IPS-20b (cell line): ENCODE data around the gene NECAB3.

Experiments used
- H3K27ac ChIP-seq: one replicate; pipeline ENCODE4 v1.5.1; 2013; ENCODE audit warnings: low read length
- H3K27me3 ChIP-seq: 2 replicates; pipeline ENCODE4 v1.6.1; 2013; ENCODE audit warnings: mild to moderate bottlenecking, low read length, inconsistent platforms; ENCODE audit not compliant: insufficient read depth
- H3K36me3 ChIP-seq: 2 replicates; pipeline ENCODE4 v1.6.1; 2013; ENCODE audit warnings: low read depth, mild to moderate bottlenecking, inconsistent platforms, low read length, moderate library complexity; ENCODE audit not compliant: insufficient read depth
- H3K4me1 ChIP-seq: 2 replicates; pipeline ENCODE4 v1.6.1; 2013; ENCODE audit warnings: mild to moderate bottlenecking, control low read depth, inconsistent platforms, low read length, moderate library complexity; ENCODE audit not compliant: insufficient read depth
- H3K4me3 ChIP-seq: 2 replicates; pipeline ENCODE4 v1.5.1; 2013; ENCODE audit warnings: mild to moderate bottlenecking, low read length, inconsistent platforms
- H3K9ac ChIP-seq: 2 replicates; pipeline ENCODE4 v1.6.1; 2013; ENCODE audit warnings: low read depth, mild to moderate bottlenecking, inconsistent platforms, low read length, moderate library complexity
- H3K9me3 ChIP-seq: 2 replicates; pipeline ENCODE4 v1.6.1; 2013; ENCODE audit warnings: mild to moderate bottlenecking, low read depth, low read length, inconsistent platforms; ENCODE audit not compliant: insufficient read depth

Gene NECAB3

DNA sequence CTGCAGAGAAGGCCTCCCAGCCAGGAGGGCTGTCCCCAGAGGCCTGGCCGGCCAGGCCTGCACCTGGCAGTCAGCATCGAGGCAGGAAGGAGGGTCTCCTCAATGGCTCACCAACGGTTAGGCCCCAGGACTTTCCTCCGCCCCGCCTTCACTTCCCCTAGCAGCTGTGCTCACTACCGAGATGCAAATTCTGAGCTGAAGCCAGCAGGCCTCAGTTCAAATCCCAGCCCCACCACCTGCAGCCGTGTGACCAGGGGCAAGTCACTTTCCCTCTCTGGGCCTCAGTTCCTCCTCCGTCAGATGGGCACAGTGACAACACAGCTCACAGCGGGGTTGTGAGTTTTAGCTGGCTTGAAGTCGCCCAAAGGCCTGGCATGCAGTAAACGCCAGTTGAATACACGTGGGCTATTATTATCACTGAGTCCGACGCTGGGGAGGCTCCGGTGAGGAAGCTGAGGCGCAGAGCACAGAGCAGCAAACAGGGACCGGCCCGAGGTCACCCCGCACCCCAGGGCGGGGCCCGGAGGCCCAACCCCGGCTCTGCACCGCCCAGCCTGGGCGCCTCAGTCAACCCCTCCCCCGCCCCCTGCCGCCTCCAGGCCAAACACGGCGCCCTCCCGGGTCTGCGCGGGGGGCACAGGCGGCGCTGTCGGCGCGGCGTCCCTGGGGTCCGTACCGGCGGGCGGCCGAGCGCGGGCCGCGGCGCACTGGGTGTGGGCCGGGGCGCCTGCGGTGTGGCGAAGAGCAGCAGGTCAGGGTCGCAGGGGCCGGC lies 11.3 kb upstream of the NECAB3 start:
- H3K27me3 ChIP-seq, result peaks cover 17% of the 10 kb centered on the region; the same call in 1 of the 2 replicates
- peak overlapping the region; percentile 5 for H3K27ac ChIP-seq
- H3K36me3 ChIP-seq, result peaks cover 8% of the 10 kb centered on the region; the same call in 1 of the 2 replicates
- H3K9me3 ChIP-seq, result no peaks in the 10 kb centered on the region
- peaks cover 6% of the 10 kb centered on the region; the same call in 1 of the 2 replicates for H3K4me1 ChIP-seq
- H3K4me3 ChIP-seq, result peak overlapping the region; percentile 94
- H3K9ac ChIP-seq, result peak overlapping the region; percentile 90

DNA sequence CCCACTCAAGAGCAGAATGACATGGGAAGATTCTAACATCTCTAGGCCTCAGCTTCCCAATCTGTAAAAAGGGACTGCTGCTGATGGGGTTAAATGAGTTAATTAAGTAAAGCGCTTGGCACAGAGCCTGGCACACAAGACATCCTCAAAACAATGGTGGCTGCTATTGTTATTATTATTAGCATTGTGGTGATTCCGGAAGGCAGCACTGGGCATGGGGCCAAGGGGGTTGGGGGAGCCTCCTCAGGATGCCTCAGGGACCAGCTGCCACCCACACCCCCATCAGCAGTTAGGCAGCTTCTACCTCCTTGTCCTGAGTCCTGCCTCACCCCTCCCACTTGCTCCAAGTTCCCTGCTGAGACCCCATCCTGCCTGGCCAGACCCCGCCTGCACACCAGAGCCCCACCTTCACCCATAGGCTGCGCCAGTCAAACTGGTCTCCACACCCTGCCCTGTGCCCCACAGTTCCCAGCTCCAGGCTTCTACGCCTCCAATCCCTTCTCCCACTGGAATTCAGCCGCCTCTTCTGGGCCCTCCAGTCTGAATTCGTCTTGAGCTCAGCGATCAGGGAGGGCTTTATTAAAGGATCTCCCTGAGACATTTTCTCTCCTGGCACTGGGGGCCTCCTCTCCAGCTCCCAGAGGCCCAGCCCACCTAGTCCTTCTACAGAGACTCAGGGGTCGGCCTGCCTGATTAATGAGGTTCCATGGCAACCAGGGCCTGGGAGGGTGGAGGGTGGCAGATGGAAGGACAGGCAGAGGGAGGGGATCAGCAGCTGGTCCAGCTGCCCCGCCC lies 10.5 kb upstream of the NECAB3 start:
- H3K9me3 ChIP-seq, result no peaks in the 10 kb centered on the region
- peak overlapping the region; percentile 90; the same call in 1 of the 2 replicates for H3K9ac ChIP-seq
- no peak overlapping the region for H3K27ac ChIP-seq
- H3K4me3 ChIP-seq, result peak overlapping the region; percentile 94
- H3K27me3 ChIP-seq, result peaks cover 13% of the 10 kb centered on the region; the same call in 1 of the 2 replicates
- peaks cover 6% of the 10 kb centered on the region; the same call in 1 of the 2 replicates for H3K4me1 ChIP-seq
- H3K36me3 ChIP-seq, result peaks cover 16% of the 10 kb centered on the region; the same call in 1 of the 2 replicates

DNA sequence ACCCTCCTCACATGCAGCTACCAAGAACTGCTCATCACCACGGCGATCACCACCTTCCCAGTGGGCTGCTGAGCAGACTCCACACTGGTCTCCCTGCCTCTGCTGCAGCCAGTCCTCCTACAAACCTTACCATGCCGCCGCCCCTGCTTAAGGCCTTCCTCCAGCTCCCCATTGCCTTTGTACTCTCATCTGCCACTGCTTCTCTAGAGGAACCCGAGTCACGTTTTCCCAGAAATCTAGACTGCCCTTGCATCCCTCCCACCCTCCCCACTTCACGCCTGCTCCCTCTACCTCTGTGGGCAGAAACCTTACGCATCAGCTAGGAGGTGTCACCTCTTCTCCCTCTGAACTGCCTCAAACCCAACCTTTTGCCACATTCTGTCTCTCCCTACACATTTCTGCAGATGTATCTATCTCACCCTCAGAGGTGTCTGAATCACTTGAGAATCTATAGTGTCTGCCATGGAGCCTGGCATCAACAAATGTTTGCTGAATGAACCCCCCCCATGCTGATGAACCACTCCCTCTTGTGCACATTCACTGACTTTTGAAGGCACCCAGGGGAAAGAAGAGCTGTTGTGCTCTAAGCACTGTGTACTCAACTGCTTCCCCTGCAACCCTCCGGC lies 7.6 kb upstream of the NECAB3 start:
- peaks cover 45% of the 10 kb centered on the region for H3K36me3 ChIP-seq

DNA sequence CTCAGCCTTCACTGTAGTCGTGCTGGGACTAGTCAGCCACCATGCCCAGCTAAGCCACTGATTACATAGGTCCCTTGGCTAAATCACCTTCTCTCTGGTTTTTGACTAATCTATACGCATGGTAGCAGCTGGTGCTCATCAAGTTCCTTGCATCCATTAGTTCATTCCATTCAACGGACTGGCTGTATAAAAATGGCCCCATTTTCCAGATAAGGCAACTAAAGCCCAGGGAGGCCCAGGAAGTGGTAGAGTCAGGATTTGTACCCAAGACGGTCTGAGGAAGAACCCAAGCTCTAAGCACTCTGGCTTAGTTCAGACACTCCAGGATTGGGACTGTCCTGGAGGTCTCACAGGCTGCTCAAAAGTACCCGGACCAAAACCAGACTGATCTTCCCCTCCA lies 7.1 kb upstream of the NECAB3 start:
- no peaks in the 10 kb centered on the region for H3K27me3 ChIP-seq
- peaks cover 50% of the 10 kb centered on the region for H3K36me3 ChIP-seq
- H3K4me3 ChIP-seq, result no peak overlapping the region
- no peak overlapping the region for H3K27ac ChIP-seq
- H3K9me3 ChIP-seq, result no peaks in the 10 kb centered on the region
- H3K9ac ChIP-seq, result no peak overlapping the region
- peaks cover 2% of the 10 kb centered on the region; the same call in 1 of the 2 replicates for H3K4me1 ChIP-seq

More for the DNA sequence above, 7.6 kb upstream of the NECAB3 start:
- Histone ChIP-seq H3K9ac (no peak overlapping the region), H3K27me3 (no peaks in the 10 kb centered on the region), H3K9me3 (no peaks in the 10 kb centered on the region), H3K27ac (no peak overlapping the region), H3K4me3 (no peak overlapping the region), H3K4me1 (peaks cover 4% of the 10 kb centered on the region; the same call in 1 of the 2 replicates)

DNA sequence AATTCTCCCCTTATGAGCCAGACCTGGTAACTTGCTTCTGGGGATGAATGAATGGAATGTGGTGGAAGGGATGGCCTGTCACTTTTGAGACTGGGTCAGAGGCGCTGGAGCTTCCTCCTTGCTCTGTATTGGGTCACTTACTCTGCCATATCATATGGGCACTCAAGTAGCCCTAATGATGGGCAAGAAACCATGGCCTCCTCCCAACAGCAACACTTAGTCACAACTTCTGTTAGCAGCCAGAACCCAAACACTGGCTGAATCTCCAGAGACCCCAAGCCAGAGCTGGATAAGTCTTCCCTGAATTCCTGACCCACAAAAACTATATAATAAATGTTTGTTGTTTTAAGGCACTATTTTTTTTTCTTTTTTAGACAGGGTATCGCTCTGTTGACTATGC lies 6.5 kb upstream of the NECAB3 start:
- no peaks in the 10 kb centered on the region for H3K9me3 ChIP-seq
- H3K4me3 ChIP-seq, result no peak overlapping the region
- no peak overlapping the region for H3K27ac ChIP-seq
- H3K4me1 ChIP-seq, result peaks cover 2% of the 10 kb centered on the region; the same call in 1 of the 2 replicates
- peaks cover 52% of the 10 kb centered on the region for H3K36me3 ChIP-seq
- no peaks in the 10 kb centered on the region for H3K27me3 ChIP-seq
- H3K9ac ChIP-seq, result no peak overlapping the region

DNA sequence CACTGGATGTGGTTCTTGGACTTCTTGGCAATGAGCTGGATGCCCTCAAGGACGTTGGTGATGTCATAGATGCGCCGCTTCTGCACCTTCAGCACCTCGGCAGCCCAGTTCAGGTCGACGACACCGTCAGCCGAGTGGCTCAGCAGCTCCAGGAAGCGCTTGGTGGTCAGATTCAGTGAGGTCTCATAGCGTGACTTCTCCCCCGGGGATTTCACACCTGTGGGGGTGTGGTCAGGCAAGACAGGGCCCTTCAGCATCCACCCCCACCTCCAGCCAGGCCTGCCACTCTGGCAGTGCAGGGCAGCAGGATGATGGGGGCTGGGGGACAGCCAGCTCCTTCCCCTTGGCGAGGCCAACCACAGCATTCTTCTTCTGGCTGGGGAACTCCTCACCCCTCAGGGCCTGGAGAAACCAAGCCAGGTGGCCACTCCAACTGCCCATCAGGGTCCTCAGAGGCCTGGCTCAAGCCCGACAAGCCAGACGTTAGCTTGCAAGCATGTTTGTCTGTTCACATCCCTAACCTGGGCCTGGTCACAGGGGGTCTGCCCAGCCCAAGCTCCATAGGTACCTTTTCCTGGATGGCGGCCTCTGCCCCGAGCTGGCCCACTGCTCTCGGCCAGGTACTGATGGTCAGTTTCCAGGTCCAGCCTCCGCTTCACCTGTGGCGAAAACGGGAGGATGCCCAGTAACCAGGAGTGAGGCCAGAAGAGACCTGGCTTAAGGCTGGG lies 5.7 kb upstream of the NECAB3 start:
- Histone ChIP-seq H3K4me1 (peaks cover 9% of the 10 kb centered on the region), H3K9ac (no peak overlapping the region), H3K9me3 (no peaks in the 10 kb centered on the region), H3K27me3 (no peaks in the 10 kb centered on the region), H3K27ac (no peak overlapping the region), H3K4me3 (no peak overlapping the region), H3K36me3 (peaks cover 52% of the 10 kb centered on the region)

DNA sequence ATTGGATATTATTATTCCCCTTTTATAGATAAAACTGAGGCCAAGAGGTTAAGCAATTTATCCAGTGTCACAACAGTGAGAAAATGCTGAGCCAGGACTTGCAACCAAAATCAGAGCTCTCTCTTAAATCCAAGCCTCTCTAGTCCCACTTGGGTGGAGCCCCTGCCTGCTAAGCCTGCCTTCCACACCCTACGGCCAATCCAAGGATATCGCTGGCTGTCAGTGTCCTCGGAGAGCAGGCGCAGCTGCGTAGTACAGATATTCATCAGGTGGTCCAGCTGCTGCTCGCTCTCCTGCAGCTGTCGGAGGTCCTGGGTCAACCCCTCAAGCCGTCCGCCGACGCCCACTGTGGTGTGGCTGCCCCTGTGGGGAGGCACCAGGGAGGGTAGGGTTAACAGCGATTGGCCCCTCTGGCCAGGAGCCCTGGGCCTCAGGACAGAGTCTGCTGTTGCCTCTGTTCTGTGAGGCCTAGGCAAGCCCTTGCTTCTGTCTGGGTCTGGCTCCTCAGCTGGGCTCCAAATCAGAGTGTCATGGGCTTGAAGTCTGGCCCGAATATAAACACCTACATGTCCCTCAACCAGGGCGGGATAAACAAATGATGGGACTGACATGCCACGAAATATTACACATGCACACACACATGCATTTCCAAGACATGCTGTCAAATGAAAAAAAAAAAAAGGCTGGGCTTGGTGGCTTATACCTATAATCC lies 3.9 kb upstream of the NECAB3 start:
- no peaks in the 10 kb centered on the region for H3K27me3 ChIP-seq
- H3K9me3 ChIP-seq, result no peaks in the 10 kb centered on the region
- no peak overlapping the region for H3K27ac ChIP-seq
- H3K36me3 ChIP-seq, result peaks cover 52% of the 10 kb centered on the region
- no peak overlapping the region for H3K9ac ChIP-seq
- H3K4me1 ChIP-seq, result peaks cover 14% of the 10 kb centered on the region
- H3K4me3 ChIP-seq, result no peak overlapping the region

DNA sequence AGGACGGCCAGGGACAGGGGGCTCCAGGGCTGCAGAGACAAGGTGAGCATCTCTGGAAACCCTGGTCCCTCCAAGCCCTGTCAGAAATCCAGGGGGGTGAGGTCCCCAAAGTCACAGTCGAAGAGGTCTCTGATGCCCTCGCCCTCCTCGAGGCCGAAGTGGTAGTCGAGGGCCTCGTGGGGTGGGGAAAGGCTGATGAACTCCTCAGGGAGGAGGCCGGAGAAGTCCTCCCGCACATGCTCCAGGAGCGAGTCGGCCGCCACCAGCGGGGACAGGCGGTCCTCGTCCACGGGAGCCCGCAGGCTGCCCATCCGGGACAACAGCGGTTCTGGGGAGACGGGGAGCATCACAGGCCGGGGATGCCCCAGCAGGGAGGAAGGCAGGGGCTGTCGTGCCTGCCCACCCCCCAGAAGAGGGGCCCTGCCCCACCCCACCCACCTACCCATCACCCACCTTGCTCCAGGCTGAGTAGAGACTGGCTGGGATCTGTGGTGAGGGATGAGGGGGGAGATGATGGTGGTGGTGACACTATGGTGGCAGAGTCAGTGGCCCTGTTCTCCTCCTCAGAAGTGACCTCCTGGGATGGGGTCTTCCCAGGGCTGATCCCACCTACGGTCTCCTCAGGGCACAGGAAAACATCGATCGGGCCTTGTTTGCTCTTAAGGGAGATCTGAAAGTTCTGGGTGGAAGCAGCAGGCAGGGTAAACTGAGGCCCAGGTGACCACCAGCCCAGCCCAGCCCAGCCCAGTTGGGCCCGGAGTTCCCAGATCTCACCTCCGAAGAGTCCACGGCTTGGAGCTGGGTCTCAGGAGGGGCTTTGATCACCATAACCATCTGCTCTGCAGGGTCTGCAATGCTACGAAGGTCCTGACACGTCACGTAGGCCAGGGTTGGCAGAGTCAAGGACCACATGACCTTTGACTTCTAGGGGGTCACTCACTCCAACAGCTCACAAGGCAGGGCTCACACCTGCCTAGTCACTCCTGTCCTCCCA lies 2.7 kb upstream of the NECAB3 start:
- H3K4me1 ChIP-seq, result peaks cover 17% of the 10 kb centered on the region
- H3K9ac ChIP-seq, result no peak overlapping the region
- no peak overlapping the region for H3K27ac ChIP-seq
- no peaks in the 10 kb centered on the region for H3K9me3 ChIP-seq
- no peak overlapping the region for H3K4me3 ChIP-seq
- no peaks in the 10 kb centered on the region for H3K27me3 ChIP-seq
- peaks cover 46% of the 10 kb centered on the region for H3K36me3 ChIP-seq

DNA sequence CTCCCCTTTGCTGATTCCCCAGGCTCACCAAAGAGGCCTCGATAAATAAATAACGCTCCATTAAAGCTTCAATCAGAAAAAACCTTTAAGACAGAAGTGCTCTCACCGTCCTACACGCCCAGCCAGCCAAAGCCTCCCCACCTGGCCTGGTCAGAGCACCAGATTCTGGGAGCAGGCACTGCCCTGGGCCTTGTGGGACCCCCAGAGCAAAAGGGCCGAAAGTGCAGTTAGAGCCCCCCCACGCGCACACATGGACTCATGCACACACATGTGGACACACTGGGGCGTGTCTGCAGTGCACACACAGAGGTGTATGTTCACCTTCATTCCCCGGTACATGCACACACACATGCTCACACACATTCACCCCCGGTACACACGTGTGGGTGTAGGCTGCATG lies 1.9 kb upstream of the NECAB3 start:
- H3K4me1 ChIP-seq, result peaks cover 17% of the 10 kb centered on the region
- H3K27me3 ChIP-seq, result no peaks in the 10 kb centered on the region
- no peak overlapping the region for H3K9ac ChIP-seq
- H3K4me3 ChIP-seq, result no peak overlapping the region
- no peaks in the 10 kb centered on the region for H3K9me3 ChIP-seq
- no peak overlapping the region for H3K27ac ChIP-seq
- H3K36me3 ChIP-seq, result peaks cover 52% of the 10 kb centered on the region
